GM12878 (cell line): ENCODE data around the gene LMF1. TPM values are rescaled to one million over a fixed set of nuclear protein-coding genes. Genes with fewer than 3 reads are reported as not detected.

Experiments
- ATAC-seq: fragments of 200-7000 bp; cut with Tn5 transposase; 3 replicates; pipeline ENCODE4 v1.9.1; 2020; ENCODE audit warnings: mild to moderate bottlenecking, moderate library complexity
- BruUV-seq: library from RNA; stranded (reverse); fragments of 400-500 nt; replicated peaks from 2 replicates; lab custom pipeline; 2021; lab: Mats Ljungman, UMichigan
- CTCF ChIA-PET: fragments of 300-600 bp; sonication (Branson Sonifier 250); formaldehyde crosslinking; extraction: SDS; loops from one replicate; lab custom pipeline; 2021; ENCODE audit warnings: inconsistent platforms; lab: Yijun Ruan, JAX
- POLR2A ChIA-PET: fragments of 350-600 bp; formaldehyde crosslinking; extraction: SDS; loops from one replicate; lab custom pipeline; 2021; ENCODE audit warnings: inconsistent platforms; lab: Charles Lee
- RAD21 ChIA-PET: fragments of 300-600 bp; sonication (Branson Sonifier 250); formaldehyde crosslinking; loops from one replicate; lab custom pipeline; 2023; ENCODE audit warnings: antibody characterized with exemption; ENCODE audit not compliant: unreplicated experiment; lab: Charles Lee
- SMC1A ChIA-PET: fragments of 300-600 bp; sonication (Branson Sonifier 250); formaldehyde crosslinking; loops from one replicate; lab custom pipeline; 2023; ENCODE audit not compliant: unreplicated experiment, uncharacterized antibody; lab: Charles Lee
- DNase-seq: peaks from one replicate; pipeline ENCODE4 v3.0.0-alpha.2; 2011; ENCODE audit warnings: low read depth, low spot score
- FAIRE-seq: peaks from 3 replicates; lab custom pipeline; 2011; peaks lifted over from hg19 to GRCh38; lab: Jason Lieb, UNC
- H2AFZ ChIP-seq: 2 replicates; pipeline ENCODE4 v1.6.0; 2011; ENCODE audit warnings: low read depth, low read length, control low read depth; ENCODE audit not compliant: control insufficient read depth
- H3K27ac ChIP-seq: 2 replicates; pipeline ENCODE4 v1.5.1; 2011; ENCODE audit warnings: control low read depth; ENCODE audit not compliant: control insufficient read depth, insufficient read depth
- H3K27me3 ChIP-seq, 2 experiments: replicated peaks in 1 of 2; 2 replicates each; pipeline versions ENCODE4 v1.6.0 to v1.6.1; 2011; ENCODE audit warnings: low read length in 1 of 2; ENCODE audit not compliant: control insufficient read depth in 2 of 2, insufficient read depth in 2 of 2
- H3K36me3 ChIP-seq, 2 experiments: 2 replicates each; pipeline ENCODE4 v1.5.1; 2011; ENCODE audit warnings: low read length in 1 of 2; ENCODE audit not compliant: control insufficient read depth in 2 of 2, insufficient read depth in 2 of 2
- H3K4me1 ChIP-seq: 2 replicates; pipeline ENCODE4 v1.6.1; 2011; ENCODE audit warnings: mild to moderate bottlenecking, low read length, moderate library complexity, mixed read lengths; ENCODE audit not compliant: control insufficient read depth, insufficient read depth
- H3K4me2 ChIP-seq: 2 replicates; pipeline ENCODE4 v1.6.0; 2011; ENCODE audit warnings: control low read depth; ENCODE audit not compliant: control insufficient read depth, insufficient read depth
- H3K4me3 ChIP-seq: fragments of 200-600 bp; sonication (generic); 2 replicates; pipeline ENCODE4 v1.5.1; 2016
- H3K79me2 ChIP-seq: 2 replicates; pipeline ENCODE4 v1.6.0; 2011; ENCODE audit warnings: low read length; ENCODE audit not compliant: control insufficient read depth, insufficient read depth
- H3K9ac ChIP-seq: 2 replicates; pipeline ENCODE4 v1.8.0; 2011; ENCODE audit warnings: low read length, control low read depth, mixed read lengths; ENCODE audit not compliant: control insufficient read depth, insufficient read depth
- H3K9me3 ChIP-seq: replicated peaks from 3 replicates; pipeline ENCODE4 v1.5.1; 2011; ENCODE audit warnings: mild to moderate bottlenecking, low read length; ENCODE audit not compliant: control insufficient read depth, insufficient read depth
- H4K20me1 ChIP-seq: 2 replicates; pipeline ENCODE4 v1.6.0; 2011; ENCODE audit not compliant: control insufficient read depth, insufficient read depth
- ATF7 ChIP-seq: fragments of 450-650 bp; IDR thresholded peaks from 2 replicates; pipeline ENCODE4 v1.6.1; 2016; ENCODE audit warnings: low read depth, mild to moderate bottlenecking
- POLR2AphosphoS2 ChIP-seq: IDR thresholded peaks from 2 replicates; pipeline ENCODE4 v1.6.1; 2011; ENCODE audit warnings: low read depth, mild to moderate bottlenecking, low read length, improper control_type of control experiment, moderate library complexity
- USF2 ChIP-seq: IDR thresholded peaks from 2 replicates; pipeline ENCODE4 v1.6.1; 2011; ENCODE audit warnings: low read depth, low read length, improper control_type of control experiment, borderline replicate concordance
- ZBED1 ChIP-seq: IDR thresholded peaks from 2 replicates; pipeline ENCODE4 v1.6.1; 2016; ENCODE audit warnings: borderline replicate concordance
- WGBS: methylation state at CpG from one replicate; pipeline ENCODE4 v1.1.6; 2016; ENCODE audit warnings: low lambda C conversion rate; ENCODE audit not compliant: insufficient replicate concordance, insufficient coverage; ENCODE audit errors: missing lambda C conversion rate; 5-methylcytosine and 5-hydroxymethylcytosine counted together
- in situ Hi-C: fragments of 300-500 bp; cut with MboI; formaldehyde crosslinking; loops from 9 replicates; pipeline ENCODE4 v1.14.3; 2018; ENCODE audit warnings: mixed read lengths
- intact Hi-C: fragments of 100-400 bp; cut with micrococcal nuclease; formaldehyde crosslinking; loops from one replicate; pipeline ENCODE4 v1.14.2; 2022; ENCODE audit not compliant: unreplicated experiment
- polyA plus RNA-seq, 11 experiments: library from polyadenylated mRNA; depleted of rRNA in 4 of 11; unstranded in 6 of 11; stranded (reverse) in 5 of 11; fragments of >200 nt; fragmentation: Nextera tagmentation in 4 of 11; fragmentation: Illumina TruSeq in 1 of 11; extraction: Ambion mirVana in 4 of 11; extraction: Trizol in 1 of 11; gene quantifications; 1 replicate in 1 of 11; 2 replicates in 10 of 11; pipeline versions ENCODE4 v1.2.1 to v1.2.3, GENCODE V29; 2011 to 2016; ENCODE audit warnings: inconsistent platforms in 2 of 11, missing spikeins in 2 of 11, low read depth in 1 of 11
- total RNA-seq, 4 experiments: library from RNA; depleted of rRNA in 3 of 4; stranded (reverse); fragments of >200 nt in 3 of 4; fragmentation: Illumina TruSeq in 1 of 4; extraction: Trizol in 1 of 4; gene quantifications; 2 replicates each; pipeline versions ENCODE4 v1.2.1 to v1.2.3, GENCODE V29; 2013 to 2021

LMF1 gene
- total and polyA plus RNA-seq, 10 of the 15 experiments (the other 5 are each of a cell fraction or from before 2014, with no cell fraction given) = 0.18 to 3.2 (median 1.4) TPM; not detected in 1

DNA sequence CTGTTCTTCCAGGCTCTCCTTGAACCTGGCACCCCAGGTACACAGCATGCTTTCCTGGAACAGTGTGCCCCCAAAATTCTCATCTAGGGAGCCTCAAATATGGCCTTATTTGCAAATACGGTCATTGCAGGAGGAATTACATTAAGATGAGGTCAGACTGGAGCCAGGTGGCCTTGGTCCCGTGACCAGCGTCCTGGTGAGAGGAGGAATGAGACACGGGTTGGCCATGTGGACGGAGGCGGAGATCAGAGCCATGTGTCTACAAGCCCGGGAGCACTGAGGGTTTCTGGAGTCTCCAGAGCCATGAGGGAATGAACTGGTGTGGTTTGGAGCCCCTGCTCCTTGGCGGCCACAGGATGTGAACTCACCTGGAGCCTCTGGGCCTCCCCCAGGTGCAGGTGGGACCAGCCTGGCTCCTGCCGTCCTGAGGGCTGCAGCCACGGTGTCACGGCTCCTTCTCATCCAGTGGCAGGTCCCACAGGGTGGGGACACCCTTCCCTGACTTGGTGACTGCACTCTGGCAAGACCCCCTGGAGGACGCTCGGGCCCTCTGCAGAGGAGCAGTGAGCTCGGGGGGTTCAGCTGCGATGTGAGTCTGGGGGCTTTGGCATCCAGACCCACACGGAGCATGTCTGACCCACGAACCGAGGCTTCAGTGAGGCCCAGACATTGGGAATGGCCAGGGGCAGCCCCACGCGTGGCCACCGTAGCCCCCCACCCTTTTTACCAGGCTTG lies 148.4 kb downstream of the LMF1 start (continued):
- TF ChIP-seq ZBED1 (no peak), USF2 (no peak), ATF7 (no peak)

- TF ChIP-seq POLR2AphosphoS2 = no peak
- no peaks in the 10 kb centered on the region; a peak in 1 of 4 replicates for H3K27me3 ChIP-seq
- FAIRE-seq = no peak
- intact Hi-C loops (no loop called here), in situ Hi-C loops (no loop called here)
- H3K9me3 ChIP-seq = no peaks in the 10 kb centered on the region; the same call in 2 of the 3 replicates
- POLR2A ChIA-PET = no interaction called here
- no peak overlapping the region for H2AFZ ChIP-seq
- H3K9ac ChIP-seq = no peak overlapping the region
- H3K4me1 ChIP-seq = no peaks in the 10 kb centered on the region
- no peak for ATAC-seq
- no peaks in the 10 kb centered on the region for H4K20me1 ChIP-seq
- SMC1A ChIA-PET = no interaction called here
- RAD21 ChIA-PET = no interaction called here
- no peak overlapping the region for H3K4me2 ChIP-seq
- H3K36me3 ChIP-seq = no peaks in the 10 kb centered on the region
- H3K79me2 ChIP-seq = no peaks in the 10 kb centered on the region
- BruUV-seq = no TSS peak
- CTCF ChIA-PET = no interaction called here
- no peak overlapping the region for H3K27ac ChIP-seq
- WGBS = 30% methylated on average over 7 of the region's 13 CpGs
- H3K4me3 ChIP-seq = no peak overlapping the region
- no peak for DNase-seq
Observed at GRCh38 chr16:821751-822150, 149.0 kb downstream of the LMF1 start.
